Liver (tissue), 9 donors: ENCODE measurements around the gene ITFG1. TPM values are rescaled to one million over a fixed set of nuclear protein-coding genes. Genes with fewer than 3 reads are reported as not detected.

Experiments
- DNase-seq: peaks from one replicate; pipeline ENCODE4 v3.0.0-alpha.2; 2017; ENCODE audit warnings: low spot score
- H3K27ac ChIP-seq, 2 donors: one replicate each; pipeline ENCODE4 v1.7.0; 2013; ENCODE audit warnings: inconsistent platforms in 2 of 2, low read length in 2 of 2, control low read depth in 1 of 2, low read depth in 1 of 2, mild to moderate bottlenecking in 1 of 2
- H3K27me3 ChIP-seq, 4 donors: one replicate each; pipeline versions ENCODE4 v1.6.1 to v1.7.0; 2013; ENCODE audit warnings: low read length in 3 of 4, inconsistent platforms in 1 of 4, mild to moderate bottlenecking in 1 of 4, moderate library complexity in 1 of 4; ENCODE audit not compliant: control insufficient read depth in 4 of 4, insufficient read depth in 4 of 4
- H3K36me3 ChIP-seq, 4 donors: one replicate each; pipeline versions ENCODE4 v1.6.1 to v1.7.0; 2013; ENCODE audit warnings: low read length in 3 of 4, mild to moderate bottlenecking in 3 of 4, low read depth in 1 of 4, moderate library complexity in 1 of 4; ENCODE audit not compliant: control insufficient read depth in 4 of 4, insufficient read depth in 3 of 4
- H3K4me1 ChIP-seq, 4 donors: one replicate each; pipeline versions ENCODE4 v1.6.1 to v1.7.0; 2013; ENCODE audit warnings: low read length in 3 of 4, mild to moderate bottlenecking in 3 of 4, moderate library complexity in 1 of 4; ENCODE audit not compliant: control insufficient read depth in 4 of 4, insufficient read depth in 4 of 4
- H3K4me3 ChIP-seq, 3 donors: one replicate each; pipeline versions ENCODE4 v1.6.1 to v1.7.0; 2013; ENCODE audit warnings: low read length in 3 of 3, control low read depth in 1 of 3, low read depth in 1 of 3, mild to moderate bottlenecking in 1 of 3
- H3K9ac ChIP-seq, 2 donors: one replicate each; pipeline ENCODE4 v1.7.0; 2013; ENCODE audit warnings: low read length in 2 of 2, mild to moderate bottlenecking in 2 of 2, moderate library complexity in 2 of 2, control low read depth in 1 of 2, low read depth in 1 of 2
- H3K9me3 ChIP-seq, 4 donors: one replicate each; pipeline versions ENCODE4 v1.6.1 to v1.7.0; 2013; ENCODE audit warnings: low read length in 3 of 4; ENCODE audit not compliant: control insufficient read depth in 4 of 4
- ATF3 ChIP-seq: IDR thresholded peaks from 2 replicates; pipeline ENCODE4 v1.6.1; 2016; ENCODE audit warnings: antibody characterized with exemption
- CTCF ChIP-seq: fragments of 150-350 bp; IDR thresholded peaks from 2 replicates; pipeline ENCODE4 v1.5.1; 2017; ENCODE audit warnings: improper control_type of control experiment, low read depth, low read length; ENCODE audit not compliant: missing input control
- EGR1 ChIP-seq, 2 donors: IDR thresholded peaks; 2 replicates each; pipeline ENCODE4 v1.6.1; 2016 to 2018; ENCODE audit warnings: antibody characterized with exemption in 2 of 2, low read depth in 2 of 2
- FOXA1 ChIP-seq: IDR thresholded peaks from 2 replicates; pipeline ENCODE4 v1.6.1; 2016; ENCODE audit warnings: antibody characterized with exemption
- FOXA2 ChIP-seq: IDR thresholded peaks from 2 replicates; pipeline ENCODE4 v1.6.1; 2016; ENCODE audit warnings: antibody characterized with exemption
- GABPA ChIP-seq, 2 donors: IDR thresholded peaks in 1 of 2; conservative IDR thresholded peaks in 1 of 2; 2 replicates each; pipeline ENCODE4 v1.6.1; 2016; ENCODE audit warnings: antibody characterized with exemption in 2 of 2, mild to moderate bottlenecking in 1 of 2, moderate library complexity in 1 of 2
- HNF4A ChIP-seq, 2 donors: conservative IDR thresholded peaks; 2 replicates each; pipeline ENCODE4 v1.6.1; 2016; ENCODE audit warnings: antibody characterized with exemption in 2 of 2, mild to moderate bottlenecking in 2 of 2
- HNF4G ChIP-seq: IDR thresholded peaks from 2 replicates; pipeline ENCODE4 v1.6.1; 2016; ENCODE audit warnings: antibody characterized with exemption
- JUND ChIP-seq, 2 donors: IDR thresholded peaks; 2 replicates each; pipeline ENCODE4 v1.6.1; 2016; ENCODE audit warnings: antibody characterized with exemption in 2 of 2
- MAX ChIP-seq: IDR thresholded peaks from 2 replicates; pipeline ENCODE4 v1.6.1; 2016; ENCODE audit warnings: antibody characterized with exemption
- NR2F2 ChIP-seq: IDR thresholded peaks from 2 replicates; pipeline ENCODE4 v1.6.1; 2016; ENCODE audit warnings: antibody characterized with exemption
- RAD21 ChIP-seq, 2 donors: IDR thresholded peaks; 2 replicates each; pipeline ENCODE4 v1.6.1; 2016; ENCODE audit warnings: antibody characterized with exemption in 2 of 2, mild to moderate bottlenecking in 2 of 2
- REST ChIP-seq: IDR thresholded peaks from 2 replicates; pipeline ENCODE4 v1.6.1; 2016; ENCODE audit warnings: antibody characterized with exemption, mild to moderate bottlenecking
- RXRA ChIP-seq, 2 donors: IDR thresholded peaks; 2 replicates each; pipeline ENCODE4 v1.6.1; 2017 to 2018; ENCODE audit warnings: antibody characterized with exemption in 2 of 2, mild to moderate bottlenecking in 1 of 2
- SP1 ChIP-seq: IDR thresholded peaks from 2 replicates; pipeline ENCODE4 v1.6.1; 2018; ENCODE audit warnings: antibody characterized with exemption, mild to moderate bottlenecking
- TAF1 ChIP-seq: conservative IDR thresholded peaks from 2 replicates; pipeline ENCODE4 v1.6.1; 2016; ENCODE audit warnings: antibody characterized with exemption, mild to moderate bottlenecking
- YY1 ChIP-seq: IDR thresholded peaks from 2 replicates; pipeline ENCODE4 v1.6.1; 2016; ENCODE audit warnings: antibody characterized with exemption, mild to moderate bottlenecking
- ZBTB33 ChIP-seq: IDR thresholded peaks from 2 replicates; pipeline ENCODE4 v1.6.1; 2016; ENCODE audit warnings: antibody characterized with exemption
- whole genome bisulfite sequencing: extraction: QIAGEN DNeasy Blood & Tissue Kit; methylation state at CpG from one replicate; pipeline ENCODE4 v1.1.7; 2013; 5-methylcytosine and 5-hydroxymethylcytosine counted together
- polyA plus RNA-seq, 2 donors: library from polyadenylated mRNA; stranded (reverse) in 1 of 2; unstranded in 1 of 2; fragments of 200-250 nt in 1 of 2; fragments of >200 nt in 1 of 2; fragmentation: Nextera tagmentation in 1 of 2; extraction: Ambion mirVana in 1 of 2; gene quantifications; one replicate each; pipeline versions ENCODE4 v1.2.1 to v1.2.3, GENCODE V29; 2013 to 2015
- total RNA-seq, 2 donors: library from RNA; depleted of rRNA; stranded (reverse); fragments of >200 nt; gene quantifications; one replicate each; pipeline ENCODE4 v1.2.3, GENCODE V29; 2014
- donor health status: healthy.
- donor health status: healthy.
- donor health status: healthy.
- donor health status: healthy.
- donor health status: healthy.

The ITFG1 gene
- total and polyA plus RNA-seq, 4 donors = 31.1 to 51.0 (median 36.5) TPM

- no peaks in the 10 kb centered on the region for H3K27me3 ChIP-seq
- WGBS = 97% methylated on average over 5 of the region's 5 CpGs
- TF ChIP-seq ZBTB33 = no peak
- no peak for TF ChIP-seq FOXA2
- no peak for TF ChIP-seq RAD21 (IDR thresholded peaks at IDR 0.05)
- TF ChIP-seq GABPA (IDR thresholded peaks at IDR 0.05 in 1 of 2, conservative IDR thresholded peaks at IDR 0.05 in 1 of 2) = no peak
- no peak for TF ChIP-seq MAX
- TF ChIP-seq SP1 = no peak
- TF ChIP-seq TAF1 = no peak
- no peak for TF ChIP-seq YY1
- no peak for TF ChIP-seq FOXA1
- TF ChIP-seq HNF4G = no peak
- TF ChIP-seq EGR1 (IDR thresholded peaks at IDR 0.05; ENCODE audit: low read depth in 2 of 2) = no peak
- no peak for TF ChIP-seq CTCF
- TF ChIP-seq HNF4A (conservative IDR thresholded peaks at IDR 0.05) = no peak
- TF ChIP-seq REST = no peak
- no peak for TF ChIP-seq JUND (IDR thresholded peaks at IDR 0.05)
- TF ChIP-seq ATF3 = no peak
- no peak for TF ChIP-seq NR2F2
- no peaks in the 10 kb centered on the region for H3K4me1 ChIP-seq
- H3K36me3 ChIP-seq = no peaks in the 10 kb centered on the region
- no peak overlapping the region for H3K9ac ChIP-seq
- DNase-seq = no peak
- H3K9me3 ChIP-seq = no peaks in the 10 kb centered on the region
- no peak overlapping the region for H3K27ac ChIP-seq
- H3K4me3 ChIP-seq = no peak overlapping the region
Observed at GRCh38 chr16:47386201-47386718, 74.6 kb downstream of the ITFG1 start.

GRCh38 chr16:47382362-47382761 is 78.5 kb downstream of the ITFG1 start:
- WGBS = 96% methylated on average over 5 of the region's 5 CpGs
- Histone ChIP-seq H3K36me3 (peaks cover 0 to 2% (median under 1%) of the 10 kb centered on the region in 4 donors), H3K4me1 (no peaks in the 10 kb centered on the region), H3K9ac (no peak overlapping the region), H3K27me3 (no peaks in the 10 kb centered on the region), H3K9me3 (no peaks in the 10 kb centered on the region), H3K4me3 (no peak overlapping the region), H3K27ac (no peak overlapping the region)
- DNase-seq = no peak
- no peak for TF ChIP-seq SP1
- no peak for TF ChIP-seq ZBTB33
- TF ChIP-seq FOXA1 = no peak
- no peak for TF ChIP-seq NR2F2
- no peak for TF ChIP-seq RXRA (IDR thresholded peaks at IDR 0.05)
- no peak for TF ChIP-seq REST
- no peak for TF ChIP-seq ATF3
- TF ChIP-seq TAF1 = no peak
- TF ChIP-seq HNF4A (conservative IDR thresholded peaks at IDR 0.05) = no peak
